Ovary (tissue), 9 donors: Measurements from ENCODE around the gene RALGPS1. TPM values are rescaled to one million over a fixed set of nuclear protein-coding genes. Genes with fewer than 3 reads are reported as not detected.
"Not testable (repeated sequence)": the region's sequence is repeated elsewhere in the genome, so short reads cannot be mapped to it uniquely, and the experiment has no call there.

Source experiments
- DNase-seq, 5 donors: peaks; one replicate each; pipeline ENCODE4 v3.0.0-alpha.2; 2019 to 2020
- H3K27ac ChIP-seq, 2 donors: fragments of 200-600 bp; one replicate each; pipeline versions ENCODE4 v1.5.1 to v1.8.0; 2019 to 2022
- H3K27me3 ChIP-seq: fragments of 200-600 bp; one replicate; pipeline ENCODE4 v1.8.0; 2022
- H3K36me3 ChIP-seq: fragments of 200-600 bp; sonication (generic); one replicate; pipeline ENCODE4 v1.5.1; 2019
- H3K4me1 ChIP-seq: one replicate; pipeline ENCODE4 v1.8.1; 2013; ENCODE audit warnings: mild to moderate bottlenecking, moderate library complexity; ENCODE audit not compliant: insufficient read depth
- H3K4me3 ChIP-seq: fragments of 200-600 bp; sonication (generic); one replicate; pipeline ENCODE4 v1.5.1; 2017
- H3K9me3 ChIP-seq, 2 donors: fragments of 200-600 bp in 1 of 2; sonication (generic) in 1 of 2; one replicate each; pipeline versions ENCODE4 v1.5.1 to v1.8.1; 2013 to 2019; ENCODE audit warnings: mild to moderate bottlenecking in 1 of 2, moderate library complexity in 1 of 2
- EP300 ChIP-seq: sonication (generic); formaldehyde crosslinking; IDR thresholded peaks from one replicate; pipeline ENCODE4 v1.6.1; 2017; ENCODE audit warnings: antibody characterized with exemption
- POLR2A ChIP-seq: fragments of 450-650 bp; IDR thresholded peaks from one replicate; pipeline ENCODE4 v1.6.1; 2017; ENCODE audit warnings: antibody characterized with exemption, mild to moderate bottlenecking, moderate library complexity
- WGBS, 3 donors: extraction: QIAGEN DNeasy Blood & Tissue Kit in 1 of 3; methylation state at CpG; one replicate each; pipeline versions ENCODE4 v1.1.5 to v1.1.7; 2013 to 2017; 5-methylcytosine and 5-hydroxymethylcytosine counted together
- intact Hi-C, 4 donors: fragments of 100-400 bp; cut with DNase I; formaldehyde crosslinking; loops; one replicate each; pipeline versions ENCODE4 v1.11.0 to v1.15.1; 2022 to 2023
- polyA plus RNA-seq, 2 donors: library from polyadenylated mRNA; stranded (reverse); fragments of 200-250 nt in 1 of 2; fragments of 350-450 nt in 1 of 2; fragmentation: Illumina TruSeq in 1 of 2; extraction: RNeasy Lipid Tissue Mini Kit (QIAGEN cat#74804) in 1 of 2; gene quantifications; one replicate each; pipeline ENCODE4 v1.2.3, GENCODE V29; 2013 to 2014
- total RNA-seq, 7 donors: library from RNA; depleted of rRNA in 2 of 7; stranded (reverse); fragments of >200 nt in 2 of 7; fragmentation: NEBNext Ultra II Directional in 3 of 7; extraction: Animal tissue kit (Norgen Biotek cat#: 25700) in 3 of 7; gene quantifications; one replicate each; pipeline versions ENCODE4 v1.1.0 to v1.2.4, GENCODE V29; 2016 to 2023
- TF ChIP-seq, protein P1 (sequence below), 3 donors: fragments of 450-650 bp in 2 of 3; fragments of 200-600 bp in 1 of 3; IDR thresholded peaks; one replicate each; pipeline versions ENCODE4 v1.5.1 to v1.8.0; 2016 to 2022; ENCODE audit warnings: antibody characterized with exemption in 3 of 3, mild to moderate bottlenecking in 1 of 3
- donor health status: DM: no; HTN: no; CAD: no; lungs with moderate emphysema.
- donor health status: DM: no; HTN: no; CAD: no.
- donor health status: Bipolar disorder and iron deficiency.
- donor health status: DM: yes; HTN: yes; CAD: no.
- donor health status: DM: no; HTN: no; CAD: no.
- donor health status: DM: yes; HTN: yes; CAD: no.

The RALGPS1 gene
- total and polyA plus RNA-seq, 9 donors, result 2.3 to 13.1 (median 6.9) TPM

DNA sequence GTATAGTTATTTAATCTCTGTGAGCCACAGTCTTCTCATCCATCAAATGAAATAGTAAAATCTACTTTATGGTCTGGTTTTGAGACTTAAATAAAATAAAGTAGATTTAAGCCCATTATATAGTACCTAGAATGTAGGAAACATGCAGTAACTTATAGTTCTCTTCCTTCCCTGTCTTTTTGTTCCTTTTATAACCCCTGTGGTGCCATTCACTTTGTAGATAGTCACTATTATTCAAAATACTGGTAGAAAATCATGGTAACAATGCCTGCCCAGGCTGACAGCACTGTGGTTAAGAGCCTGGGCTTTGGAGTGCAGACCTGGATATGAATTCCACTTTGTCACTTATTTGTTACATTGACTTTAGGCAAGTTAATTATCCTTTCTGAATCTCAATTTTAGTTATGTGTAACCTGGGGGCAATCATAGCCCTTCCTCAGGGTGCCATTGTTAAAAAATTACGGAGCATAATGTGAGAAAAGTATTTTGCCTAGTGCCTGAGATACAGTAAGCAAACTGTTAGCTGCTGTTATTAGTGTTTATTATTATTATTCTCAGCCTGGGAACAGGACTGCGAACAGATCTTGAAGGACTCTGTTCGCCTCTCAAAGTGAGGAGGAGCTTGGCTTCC is 100.4 kb downstream of the RALGPS1 start:
- no peak for DNase-seq
- WGBS, 3 donors, result 74 to 89% (median 85%) methylated on average over 3 of the region's 3 CpGs
- Histone ChIP-seq H3K27me3 (no peaks in the 10 kb centered on the region), H3K27ac (no peak overlapping the region), H3K4me1 (peaks cover 1% of the 10 kb centered on the region), H3K36me3 (no peaks in the 10 kb centered on the region), H3K4me3 (no peak overlapping the region), H3K9me3 (no peaks in the 10 kb centered on the region)
- TF ChIP-seq EP300 (no peak), POLR2A (no peak)
- TF ChIP-seq, protein P1, sequence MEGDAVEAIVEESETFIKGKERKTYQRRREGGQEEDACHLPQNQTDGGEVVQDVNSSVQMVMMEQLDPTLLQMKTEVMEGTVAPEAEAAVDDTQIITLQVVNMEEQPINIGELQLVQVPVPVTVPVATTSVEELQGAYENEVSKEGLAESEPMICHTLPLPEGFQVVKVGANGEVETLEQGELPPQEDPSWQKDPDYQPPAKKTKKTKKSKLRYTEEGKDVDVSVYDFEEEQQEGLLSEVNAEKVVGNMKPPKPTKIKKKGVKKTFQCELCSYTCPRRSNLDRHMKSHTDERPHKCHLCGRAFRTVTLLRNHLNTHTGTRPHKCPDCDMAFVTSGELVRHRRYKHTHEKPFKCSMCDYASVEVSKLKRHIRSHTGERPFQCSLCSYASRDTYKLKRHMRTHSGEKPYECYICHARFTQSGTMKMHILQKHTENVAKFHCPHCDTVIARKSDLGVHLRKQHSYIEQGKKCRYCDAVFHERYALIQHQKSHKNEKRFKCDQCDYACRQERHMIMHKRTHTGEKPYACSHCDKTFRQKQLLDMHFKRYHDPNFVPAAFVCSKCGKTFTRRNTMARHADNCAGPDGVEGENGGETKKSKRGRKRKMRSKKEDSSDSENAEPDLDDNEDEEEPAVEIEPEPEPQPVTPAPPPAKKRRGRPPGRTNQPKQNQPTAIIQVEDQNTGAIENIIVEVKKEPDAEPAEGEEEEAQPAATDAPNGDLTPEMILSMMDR (IDR thresholded peaks at IDR 0.05), result no peak
- intact Hi-C loops, result no loop called here

DNA sequence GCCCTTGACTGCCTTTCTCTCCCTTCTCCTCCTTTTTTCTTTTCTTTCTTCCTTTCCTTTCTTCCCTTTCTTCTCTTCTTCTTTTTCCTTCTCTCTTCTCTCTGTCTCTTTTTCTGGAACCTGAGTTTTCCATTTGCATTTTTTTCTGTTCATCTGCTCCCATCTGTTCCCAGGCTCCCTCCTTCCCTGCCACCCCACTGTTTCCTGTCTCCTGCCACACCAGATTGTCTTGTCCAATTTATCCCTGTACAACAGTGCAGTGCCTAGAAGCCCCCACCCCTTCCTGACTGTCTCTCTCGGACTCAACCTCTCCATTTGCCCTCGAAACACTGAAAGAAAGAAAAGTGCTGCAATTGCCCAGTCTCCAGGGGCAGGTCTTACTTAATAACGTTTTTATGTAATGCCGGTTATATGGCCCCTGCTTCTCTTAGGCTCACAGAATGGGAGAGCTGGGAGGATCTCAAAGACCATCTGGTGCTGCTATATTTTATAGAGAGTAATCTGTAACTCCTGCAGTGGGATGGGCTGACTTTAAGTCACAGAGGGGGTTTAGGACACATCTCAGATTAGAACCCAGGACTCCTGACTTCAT is 101.4 kb downstream of the RALGPS1 start:
- no peaks in the 10 kb centered on the region for H3K36me3 ChIP-seq
- 86 to 94% (median 94%) methylated on average over 4 of the region's 4 CpGs for WGBS, 3 donors

DNA sequence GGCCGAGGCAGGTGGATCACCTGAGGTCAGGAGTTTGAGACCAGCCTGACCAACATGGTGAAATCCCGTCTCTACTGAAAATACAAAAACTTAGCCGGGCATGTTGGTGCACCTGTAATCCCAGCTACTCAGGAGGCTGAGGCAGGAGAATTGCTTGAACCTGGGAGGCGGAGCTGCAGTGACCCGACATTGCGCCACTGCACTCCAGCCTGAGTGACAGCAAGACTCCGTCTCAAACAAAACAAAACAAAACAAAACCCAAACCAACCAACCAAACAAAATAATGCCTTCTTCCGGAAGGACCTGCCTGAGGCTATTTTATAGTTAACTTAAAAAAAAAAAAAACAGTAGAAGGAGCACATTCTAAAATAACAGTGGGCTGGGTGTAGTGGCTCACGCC is 103.4 kb downstream of the RALGPS1 start:
- H3K36me3 ChIP-seq, H3K4me1 ChIP-seq, H3K27ac ChIP-seq, DNase-seq, H3K9me3 ChIP-seq, H3K4me3 ChIP-seq, intact Hi-C loops, H3K27me3 ChIP-seq: not testable (repeated sequence)
- WGBS, 3 donors, result 93 to 96% (median 96%) methylated on average over 9 of the region's 9 CpGs

More for the DNA sequence above, 101.4 kb downstream of the RALGPS1 start:
- intact Hi-C loops, result no loop called here
- Histone ChIP-seq H3K4me3 (no peak overlapping the region), H3K27me3 (no peaks in the 10 kb centered on the region), H3K27ac (no peak overlapping the region), H3K9me3 (no peaks in the 10 kb centered on the region), H3K4me1 (peaks cover 2% of the 10 kb centered on the region)
- no peak for DNase-seq
- TF ChIP-seq, protein P1 (IDR thresholded peaks at IDR 0.05), result no peak
- TF ChIP-seq EP300 (no peak), POLR2A (no peak)

DNA sequence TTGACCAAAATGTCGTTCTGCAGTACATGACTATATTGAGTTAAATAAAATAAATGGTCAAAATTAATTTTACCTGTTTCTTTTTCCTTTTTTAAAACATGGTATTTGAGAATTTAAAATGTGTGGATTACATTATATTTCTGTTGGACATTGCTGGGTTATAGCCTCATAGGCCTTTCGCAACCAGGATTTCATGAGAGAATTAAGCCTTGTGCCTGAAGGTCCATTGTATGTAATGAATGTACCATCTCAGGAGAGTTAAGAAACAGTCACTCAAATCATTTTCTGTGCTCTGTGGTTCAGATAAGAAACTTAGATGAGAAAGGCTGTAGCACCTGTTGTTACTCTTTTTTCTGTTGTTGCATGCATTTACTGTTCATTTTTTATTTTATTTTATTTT is 104.4 kb downstream of the RALGPS1 start:
- DNase-seq, result no peak
- Histone ChIP-seq H3K36me3 (no peaks in the 10 kb centered on the region), H3K9me3 (no peaks in the 10 kb centered on the region), H3K27me3 (no peaks in the 10 kb centered on the region), H3K27ac (no peak overlapping the region), H3K4me1 (peaks cover 16% of the 10 kb centered on the region), H3K4me3 (no peak overlapping the region)
- WGBS, 3 donors, result 95 to 96% (median 95%) methylated on average over 2 of the region's 2 CpGs
- TF ChIP-seq, protein P1 (IDR thresholded peaks at IDR 0.05), result no peak
- TF ChIP-seq POLR2A, result no peak
- no peak for TF ChIP-seq EP300
- intact Hi-C loops, result no loop called here
